ENCODE results near the gene DGAT2. TPM values are rescaled to one million over a fixed set of nuclear protein-coding genes. Genes with fewer than 3 reads are reported as not detected.

Gene DGAT2
- total RNA-seq, 1 donor from 2014 or later = 1.4 TPM

- TF ChIP-seq CTCF (IDR thresholded peaks at IDR 0.05; ENCODE audit: unreplicated experiment) = no peak
- Mint-ChIP-seq H3K36me3 (ENCODE audit: insufficient read depth) (no peaks in the 10 kb centered on the region), H3K27me3 (no peaks in the 10 kb centered on the region), H3K9me3 (ENCODE audit: low read depth) (no peaks in the 10 kb centered on the region), H3K27ac (peak overlapping the region; percentile 98), H3K4me3 (ENCODE audit: low read depth) (no peak overlapping the region), H3K4me1 (ENCODE audit: low read depth) (peaks cover 12% of the 10 kb centered on the region)
- DNase-seq (ENCODE audit: low spot score, unreplicated experiment) = no peak
Measured at GRCh38 chr11:75814363-75814676, 45.7 kb downstream of the DGAT2 start.

GRCh38 chr11:75814677-75815344, 46.2 kb downstream of the DGAT2 start, which contains the start of gene UVRAG:
TSS of gene UVRAG (plus strand) at chr11:75815210. CDS start at chr11:75815408, 198 bp downstream.
- Mint-ChIP-seq H3K27me3 (no peaks in the 10 kb centered on the region), H3K4me1 (ENCODE audit: low read depth) (peaks cover 12% of the 10 kb centered on the region), H3K36me3 (ENCODE audit: insufficient read depth) (no peaks in the 10 kb centered on the region), H3K4me3 (ENCODE audit: low read depth) (no peak within 1 kb of the TSS), H3K9me3 (ENCODE audit: low read depth) (no peaks in the 10 kb centered on the region), H3K27ac (peak within 1 kb of the TSS; percentile 98)
- peak; percentile 99 for DNase-seq (ENCODE audit: low spot score, unreplicated experiment)
- TF ChIP-seq CTCF (IDR thresholded peaks at IDR 0.05; ENCODE audit: unreplicated experiment) = no peak

- DNase-seq (ENCODE audit: low spot score, unreplicated experiment) = peak; percentile 18
- H3K36me3 Mint-ChIP-seq (ENCODE audit: insufficient read depth) = no peaks in the 10 kb centered on the region
- H3K4me1 Mint-ChIP-seq (ENCODE audit: low read depth) = peaks cover 12% of the 10 kb centered on the region
- TF ChIP-seq CTCF (IDR thresholded peaks at IDR 0.05; ENCODE audit: unreplicated experiment) = peak; percentile 15
- peak overlapping the region; percentile 98 for H3K27ac Mint-ChIP-seq
- no peaks in the 10 kb centered on the region for H3K27me3 Mint-ChIP-seq
- H3K9me3 Mint-ChIP-seq (ENCODE audit: low read depth) = no peaks in the 10 kb centered on the region
- H3K4me3 Mint-ChIP-seq (ENCODE audit: low read depth) = no peak overlapping the region
Measured at GRCh38 chr11:75815345-75816168, 47.0 kb downstream of the DGAT2 start.

- TF ChIP-seq CTCF (IDR thresholded peaks at IDR 0.05; ENCODE audit: unreplicated experiment) = no peak
- no peak for DNase-seq (ENCODE audit: low spot score, unreplicated experiment)
- Mint-ChIP-seq H3K9me3 (ENCODE audit: low read depth) (no peaks in the 10 kb centered on the region), H3K27ac (no peak overlapping the region), H3K27me3 (no peaks in the 10 kb centered on the region), H3K4me3 (ENCODE audit: low read depth) (no peak overlapping the region), H3K36me3 (ENCODE audit: insufficient read depth) (peaks cover 3% of the 10 kb centered on the region), H3K4me1 (ENCODE audit: low read depth) (peaks cover 12% of the 10 kb centered on the region)
Measured at GRCh38 chr11:75816561-75817239, 48.1 kb downstream of the DGAT2 start.

- peaks cover 5% of the 10 kb centered on the region for H3K4me1 Mint-ChIP-seq (ENCODE audit: low read depth)
- DNase-seq (ENCODE audit: low spot score, unreplicated experiment) = no peak
- H3K4me3 Mint-ChIP-seq (ENCODE audit: low read depth) = no peak overlapping the region
- H3K9me3 Mint-ChIP-seq (ENCODE audit: low read depth) = no peaks in the 10 kb centered on the region
- H3K36me3 Mint-ChIP-seq (ENCODE audit: insufficient read depth) = peaks cover 6% of the 10 kb centered on the region
- H3K27me3 Mint-ChIP-seq = no peaks in the 10 kb centered on the region
- no peak for TF ChIP-seq CTCF (IDR thresholded peaks at IDR 0.05; ENCODE audit: unreplicated experiment)
- H3K27ac Mint-ChIP-seq = peak overlapping the region; percentile 74
Measured at GRCh38 chr11:75820645-75821044, 52.1 kb downstream of the DGAT2 start.
